ENCODE measurements around the gene GAS2L2. TPM values are rescaled to one million over a fixed set of nuclear protein-coding genes. Genes with fewer than 3 reads are reported as not detected.
"Not testable (repeated sequence)": the region's sequence is repeated elsewhere in the genome, so short reads cannot be mapped to it uniquely, and the experiment has no call there.

The GAS2L2 gene
- total RNA-seq, 4 donors from 2014 or later = 0.15 to 0.75 TPM; not detected in 2

GRCh38 chr17:35761601-35762000 is 8.6 kb upstream of the GAS2L2 start:
- no peak overlapping the region for H3K4me3 ChIP-seq
- intact Hi-C loops (cut with DNase I; ENCODE audit: low total_unique reads) (loop anchor here (5.0 kb wide), 1 partner anchor 721 kb away; no protein-coding TSS in a partner anchor), in situ Hi-C loops (cut with MboI; ENCODE audit: low sequenced_read_pairs in 4 of 4) (loop anchor here in 1 of 4 donors (5.0 kb wide), 1 partner anchor 46 kb away; the partner anchor contains the start of gene TAF15)
- H3K4me1 ChIP-seq = peaks cover 9 to 11% of the 10 kb centered on the region in 2 donors
- no peak for TF ChIP-seq POLR2A (IDR thresholded peaks at IDR 0.05)
- H3K9me3 ChIP-seq = no peaks in the 10 kb centered on the region
- no peaks in the 10 kb centered on the region for H3K27me3 ChIP-seq
- DNase-seq (no peak), ATAC-seq (no peak)
- no peak overlapping the region for H3K27ac ChIP-seq
- no peaks in the 10 kb centered on the region for H3K36me3 ChIP-seq

GRCh38 chr17:35760587-35760986 is 7.5 kb upstream of the GAS2L2 start, which contains the start of gene C17orf50:
Gene C17orf50 (plus strand): TSS chr17:35760887. CDS start chr17:35760942, 55 bp downstream.
- no peak for TF ChIP-seq CTCF (IDR thresholded peaks at IDR 0.05 in 4 of 5, conservative IDR thresholded peaks at IDR 0.05 in 1 of 5)
- no peak for TF ChIP-seq POLR2A (IDR thresholded peaks at IDR 0.05)
- Histone ChIP-seq H3K27me3 (no peaks in the 10 kb centered on the region), H3K36me3 (no peaks in the 10 kb centered on the region), H3K4me1 (peaks cover 9 to 11% of the 10 kb centered on the region in 2 donors), H3K27ac (no peak within 1 kb of the TSS), H3K9me3 (no peaks in the 10 kb centered on the region), H3K4me3 (no peak within 1 kb of the TSS)
- in situ Hi-C loops (cut with MboI; ENCODE audit: low sequenced_read_pairs in 4 of 4) = loop anchor here in 1 of 4 donors (5.0 kb wide), 1 partner anchor 47 kb away; the partner anchor contains the start of gene TAF15
- no peak for DNase-seq
- ATAC-seq = no peak
- intact Hi-C loops (cut with DNase I; ENCODE audit: low total_unique reads) = loop anchor here (5.0 kb wide), 1 partner anchor 722 kb away; no protein-coding TSS in a partner anchor

- ATAC-seq (no peak), DNase-seq (no peak)
- Histone ChIP-seq H3K4me1 (peaks cover 0 to 4% of the 10 kb centered on the region in 2 donors), H3K4me3 (no peak overlapping the region), H3K27me3 (no peaks in the 10 kb centered on the region), H3K9me3 (no peaks in the 10 kb centered on the region), H3K27ac (no peak overlapping the region), H3K36me3 (no peaks in the 10 kb centered on the region)
- intact Hi-C loops (cut with DNase I; ENCODE audit: low total_unique reads) (no loop called here), in situ Hi-C loops (cut with MboI; ENCODE audit: low sequenced_read_pairs in 4 of 4) (loop anchor here in 1 of 4 donors (10.0 kb wide), 1 partner anchor 48 kb away; the partner anchor contains the start of gene TAF15)
- TF ChIP-seq POLR2A (IDR thresholded peaks at IDR 0.05) = no peak
- no peak for TF ChIP-seq CTCF (IDR thresholded peaks at IDR 0.05 in 4 of 5, conservative IDR thresholded peaks at IDR 0.05 in 1 of 5)
Measured at GRCh38 chr17:35757243-35757642, 4.2 kb upstream of the GAS2L2 start.

GRCh38 chr17:35752471-35752870 is 568 bp downstream of the GAS2L2 start:
- no peak for DNase-seq
- no peak overlapping the region for H3K4me3 ChIP-seq
- peaks cover 11 to 19% (median 14%) of the 10 kb centered on the region in 3 donors for H3K27me3 ChIP-seq
- intact Hi-C loops (cut with DNase I; ENCODE audit: low total_unique reads) = no loop called here
- ATAC-seq = no peak
- peak overlapping the region in 1 of 4 donors; percentile 39 for H3K27ac ChIP-seq
- peaks cover 11% of the 10 kb centered on the region in 2 donors for H3K4me1 ChIP-seq
- no peak for TF ChIP-seq CTCF (IDR thresholded peaks at IDR 0.05 in 4 of 5, conservative IDR thresholded peaks at IDR 0.05 in 1 of 5)
- no peaks in the 10 kb centered on the region for H3K36me3 ChIP-seq
- H3K9me3 ChIP-seq = no peaks in the 10 kb centered on the region
- in situ Hi-C loops (cut with MboI; ENCODE audit: low sequenced_read_pairs in 4 of 4) = loop anchor here in 2 of 4 donors (5.0 to 10.0 kb wide), 2 partner anchors 52 to 145 kb away; partner anchors contain the start of gene TAF15 (in 1 of the 2)

GRCh38 chr17:35751541-35751940 is 1.5 kb downstream of the GAS2L2 start:
- Histone ChIP-seq H3K27me3 (peaks cover 11 to 19% (median 14%) of the 10 kb centered on the region in 3 donors), H3K4me1 (peaks cover 11% of the 10 kb centered on the region in 2 donors)
- H3K27ac ChIP-seq; ATAC-seq; intact Hi-C loops (cut with DNase I; ENCODE audit: low total_unique reads); H3K36me3 ChIP-seq; H3K4me3 ChIP-seq; DNase-seq; H3K9me3 ChIP-seq: not testable (repeated sequence)
- in situ Hi-C loops (cut with MboI; ENCODE audit: low sequenced_read_pairs in 4 of 4) = loop anchor here in 2 of 4 donors (5.0 to 10.0 kb wide), 2 partner anchors 53 to 144 kb away; partner anchors contain the start of gene TAF15 (in 1 of the 2)
